Natural killer cell (primary cell): ENCODE results near the gene ANKRD6. TPM values are rescaled to one million over a fixed set of nuclear protein-coding genes. Genes with fewer than 3 reads are reported as not detected.

ENCODE experiments used
- ATAC-seq, 3 donors: fragments of 150-1000 bp in 2 of 3; fragments of 200-7000 bp in 1 of 3; cut with Tn5 transposase; 1 replicate in 1 of 3; 2 replicates in 2 of 3; pipeline ENCODE4 v1.10.0; 2021; ENCODE audit warnings: mild to moderate bottlenecking in 2 of 3, moderate library complexity in 2 of 3
- DNase-seq, 2 donors: peaks; one replicate each; pipeline versions ENCODE4 v3.0.0 to v3.0.0-alpha.2; 2013 to 2021; ENCODE audit warnings: mixed read lengths in 1 of 2
- H3K27ac ChIP-seq: one replicate; pipeline ENCODE4 v1.5.1; 2013; ENCODE audit warnings: mild to moderate bottlenecking, low read length
- H3K27me3 ChIP-seq: one replicate; pipeline ENCODE4 v1.6.1; 2013; ENCODE audit warnings: low read length; ENCODE audit not compliant: control insufficient read depth, insufficient read depth
- H3K36me3 ChIP-seq: one replicate; pipeline ENCODE4 v1.6.1; 2013; ENCODE audit warnings: low read length; ENCODE audit not compliant: control insufficient read depth, insufficient read depth
- H3K4me1 ChIP-seq: one replicate; pipeline ENCODE4 v1.6.1; 2013; ENCODE audit warnings: low read length; ENCODE audit not compliant: control insufficient read depth, insufficient read depth
- H3K4me3 ChIP-seq: one replicate; pipeline ENCODE4 v1.5.1; 2013; ENCODE audit warnings: low read length
- H3K9me3 ChIP-seq: one replicate; pipeline ENCODE4 v1.6.1; 2013; ENCODE audit warnings: low read length; ENCODE audit not compliant: control insufficient read depth, insufficient read depth
- H3K27ac Mint-ChIP-seq, 2 donors: one replicate each; pipeline ENCODE4 v1.8.0; 2022; ENCODE audit warnings: mild to moderate bottlenecking in 2 of 2, mixed read lengths in 2 of 2, moderate library complexity in 1 of 2
- H3K27me3 Mint-ChIP-seq, 2 donors: one replicate each; pipeline ENCODE4 v1.8.0; 2022; ENCODE audit warnings: low read depth in 2 of 2, mixed read lengths in 2 of 2
- H3K36me3 Mint-ChIP-seq: one replicate; pipeline ENCODE4 v1.8.0; 2022; ENCODE audit warnings: mixed read lengths
- H3K4me1 Mint-ChIP-seq, 2 donors: one replicate each; pipeline ENCODE4 v1.8.0; 2022; ENCODE audit warnings: mixed read lengths in 2 of 2
- H3K4me3 Mint-ChIP-seq: one replicate; pipeline ENCODE4 v1.8.0; 2022; ENCODE audit warnings: mild to moderate bottlenecking, moderate library complexity, mixed read lengths
- H3K9me3 Mint-ChIP-seq, 2 donors: one replicate each; pipeline ENCODE4 v1.8.0; 2022; ENCODE audit warnings: mixed read lengths in 2 of 2
- CTCF ChIP-seq: fragments of 200-600 bp; IDR thresholded peaks from one replicate; pipeline ENCODE4 v1.8.0; 2022; ENCODE audit warnings: antibody characterized with exemption
- WGBS: methylation state at CpG from one replicate; pipeline ENCODE4 v1.1.7; 2013; ENCODE audit warnings: missing lambda C conversion rate; ENCODE audit not compliant: insufficient coverage; 5-methylcytosine and 5-hydroxymethylcytosine counted together
- intact Hi-C: fragments of 100-400 bp; cut with micrococcal nuclease; formaldehyde crosslinking; loops from one replicate; pipeline ENCODE4 v1.14.2; 2022
- total RNA-seq, 4 donors: library from RNA; stranded (reverse); fragments of 120-200 nt in 1 of 4; gene quantifications; one replicate each; pipeline versions ENCODE4 v1.2.3 to v1.2.4, GENCODE V29; 2013 to 2022

ANKRD6 gene
- total RNA-seq, 3 donors from 2014 or later (not counting 1 experiment from before 2014, with no cell fraction given), result 4.5 to 9.0 (median 4.6) TPM

GRCh38 chr6:89494131-89494793 is 61.3 kb downstream of the ANKRD6 start:
- ATAC-seq (no peak), DNase-seq (no peak)
- Histone ChIP-seq H3K4me1 (no peaks in the 10 kb centered on the region), H3K27ac (no peak overlapping the region), H3K27me3 (no peaks in the 10 kb centered on the region), H3K36me3 (no peaks in the 10 kb centered on the region), H3K4me3 (no peak overlapping the region), H3K9me3 (no peaks in the 10 kb centered on the region)
- Mint-ChIP-seq H3K4me1 (no peaks in the 10 kb centered on the region), H3K4me3 (no peak overlapping the region), H3K9me3 (no peaks in the 10 kb centered on the region), H3K36me3 (no peaks in the 10 kb centered on the region), H3K27me3 (no peaks in the 10 kb centered on the region), H3K27ac (no peak overlapping the region)
- WGBS, result 100% methylated on average over 3 of the region's 3 CpGs
- TF ChIP-seq CTCF, result no peak
- intact Hi-C loops, result no loop called here

- Mint-ChIP-seq H3K9me3 (no peaks in the 10 kb centered on the region), H3K4me1 (no peaks in the 10 kb centered on the region), H3K4me3 (no peak overlapping the region), H3K27me3 (no peaks in the 10 kb centered on the region), H3K36me3 (no peaks in the 10 kb centered on the region), H3K27ac (no peak overlapping the region)
- Histone ChIP-seq H3K4me3 (no peak overlapping the region), H3K4me1 (no peaks in the 10 kb centered on the region), H3K36me3 (no peaks in the 10 kb centered on the region), H3K27ac (no peak overlapping the region), H3K27me3 (no peaks in the 10 kb centered on the region), H3K9me3 (no peaks in the 10 kb centered on the region)
- no peak for TF ChIP-seq CTCF
- DNase-seq, result no peak
- no peak for ATAC-seq
- intact Hi-C loops, result no loop called here
- WGBS, result 43% methylated on average over 7 of the region's 7 CpGs
Observed at GRCh38 chr6:89495961-89496535, 63.1 kb downstream of the ANKRD6 start.

- no peaks in the 10 kb centered on the region for H3K4me1 ChIP-seq
- intact Hi-C loops, result no loop called here
- H3K36me3 ChIP-seq, result no peaks in the 10 kb centered on the region
- ATAC-seq, result no peak
- Mint-ChIP-seq H3K4me3 (no peak overlapping the region), H3K4me1 (no peaks in the 10 kb centered on the region), H3K36me3 (no peaks in the 10 kb centered on the region), H3K27me3 (no peaks in the 10 kb centered on the region), H3K9me3 (no peaks in the 10 kb centered on the region), H3K27ac (no peak overlapping the region)
- no peak for DNase-seq
- no peak overlapping the region for H3K4me3 ChIP-seq
- no peaks in the 10 kb centered on the region for H3K9me3 ChIP-seq
- TF ChIP-seq CTCF, result no peak
- no peak overlapping the region for H3K27ac ChIP-seq
- WGBS, result 92% methylated on average over 3 of the region's 3 CpGs
- H3K27me3 ChIP-seq, result no peaks in the 10 kb centered on the region
Observed at GRCh38 chr6:89500611-89501010, 67.7 kb downstream of the ANKRD6 start.

- Mint-ChIP-seq H3K36me3 (no peaks in the 10 kb centered on the region), H3K4me1 (no peaks in the 10 kb centered on the region), H3K27ac (no peak overlapping the region)
Observed at GRCh38 chr6:89501222-89501621, 68.3 kb downstream of the ANKRD6 start.

More at GRCh38 chr6:89501222-89501621, 68.3 kb downstream of the ANKRD6 start:
- Histone ChIP-seq H3K4me1 (no peaks in the 10 kb centered on the region), H3K9me3 (no peaks in the 10 kb centered on the region), H3K4me3 (no peak overlapping the region), H3K36me3 (no peaks in the 10 kb centered on the region), H3K27ac (no peak overlapping the region), H3K27me3 (no peaks in the 10 kb centered on the region)
- 87% methylated on average over 3 of the region's 3 CpGs for WGBS
- intact Hi-C loops, result no loop called here
- no peak for DNase-seq
- Mint-ChIP-seq H3K4me3 (no peak overlapping the region), H3K9me3 (no peaks in the 10 kb centered on the region), H3K27me3 (no peaks in the 10 kb centered on the region)
- ATAC-seq, result no peak
- TF ChIP-seq CTCF, result no peak
